Neural progenitor cell (in vitro differentiated cells): ENCODE results near the gene AFF4. TPM values are rescaled to one million over a fixed set of nuclear protein-coding genes. Genes with fewer than 3 reads are reported as not detected.

Experiments
- DNase-seq: peaks from one replicate; pipeline ENCODE4 v3.0.0-alpha.2; 2016; ENCODE audit warnings: low spot score
- H2AFZ ChIP-seq: fragments of 200-600 bp; sonication (generic); replicated peaks from 2 replicates; pipeline ENCODE4 v1.6.1; 2016; ENCODE audit warnings: antibody characterized with exemption
- H3F3A ChIP-seq: fragments of 200-600 bp; sonication (generic); 2 replicates; pipeline ENCODE4 v1.6.1; 2016; ENCODE audit warnings: antibody characterized with exemption, low read depth
- H3K27ac ChIP-seq: fragments of 200-600 bp; sonication (generic); 2 replicates; pipeline ENCODE4 v1.5.1; 2016; ENCODE audit warnings: mild to moderate bottlenecking
- H3K27me3 ChIP-seq: fragments of 200-600 bp; sonication (generic); 2 replicates; pipeline ENCODE4 v1.6.1; 2016; ENCODE audit warnings: mild to moderate bottlenecking, moderate library complexity
- H3K36me3 ChIP-seq: fragments of 200-600 bp; sonication (generic); 2 replicates; pipeline ENCODE4 v1.5.1; 2016
- H3K4me1 ChIP-seq: fragments of 200-600 bp; sonication (generic); 2 replicates; pipeline ENCODE4 v1.6.1; 2016; ENCODE audit warnings: mixed run types
- H3K4me2 ChIP-seq: fragments of 200-600 bp; sonication (generic); 2 replicates; pipeline ENCODE4 v1.6.1; 2016
- H3K4me3 ChIP-seq: fragments of 200-600 bp; sonication (generic); 2 replicates; pipeline ENCODE4 v1.5.1; 2016
- H3K79me2 ChIP-seq: fragments of 200-600 bp; sonication (generic); 2 replicates; pipeline ENCODE4 v1.6.1; 2016; ENCODE audit warnings: low read depth
- H3K9ac ChIP-seq: fragments of 200-600 bp; sonication (generic); 2 replicates; pipeline ENCODE4 v1.6.1; 2016
- H3K9me3 ChIP-seq: fragments of 200-600 bp; sonication (generic); 2 replicates; pipeline ENCODE4 v1.5.1; 2016; ENCODE audit warnings: low read depth
- H4K20me1 ChIP-seq: fragments of 200-600 bp; sonication (generic); 2 replicates; pipeline ENCODE4 v1.6.1; 2016; ENCODE audit warnings: low read depth
- H3K27ac Mint-ChIP-seq: 3 replicates; pipeline ENCODE4 v1.8.0; 2021; ENCODE audit warnings: mixed read lengths
- H3K27me3 Mint-ChIP-seq: 2 replicates; pipeline ENCODE4 v1.8.0; 2022; ENCODE audit warnings: low read depth, mild to moderate bottlenecking, inconsistent platforms, moderate library complexity, mixed read lengths; ENCODE audit not compliant: insufficient read depth
- H3K36me3 Mint-ChIP-seq: 3 replicates; pipeline ENCODE4 v1.8.0; 2021; ENCODE audit warnings: mixed read lengths
- H3K4me1 Mint-ChIP-seq: 3 replicates; pipeline ENCODE4 v1.8.0; 2021; ENCODE audit warnings: mixed read lengths
- H3K4me3 Mint-ChIP-seq: 3 replicates; pipeline ENCODE4 v1.8.0; 2021; ENCODE audit warnings: mild to moderate bottlenecking, moderate library complexity, mixed read lengths
- H3K9me3 Mint-ChIP-seq: 3 replicates; pipeline ENCODE4 v1.8.0; 2020; ENCODE audit warnings: mixed read lengths
- EZH2 ChIP-seq: fragments of 200-600 bp; sonication (generic); IDR thresholded peaks from 2 replicates; pipeline ENCODE4 v1.6.1; 2017; ENCODE audit warnings: antibody characterized with exemption, mild to moderate bottlenecking, moderate library complexity
- EZH2phosphoT487 ChIP-seq: fragments of 200-600 bp; sonication (generic); IDR thresholded peaks from 2 replicates; pipeline ENCODE4 v1.6.1; 2017; ENCODE audit warnings: antibody characterized with exemption
- total RNA-seq: library from RNA; depleted of rRNA; stranded (reverse); fragments of >200 nt; gene quantifications from 2 replicates; pipeline ENCODE4 v1.2.3, GENCODE V29; 2015; ENCODE audit warnings: low replicate concordance
- TF ChIP-seq, protein P1 (sequence below): fragments of 200-600 bp; sonication (generic); IDR thresholded peaks from 2 replicates; pipeline ENCODE4 v1.5.1; 2017; ENCODE audit warnings: antibody characterized with exemption, mild to moderate bottlenecking

The AFF4 gene
- total RNA-seq, 1 donor from 2014 or later: 63.6 TPM

DNA sequence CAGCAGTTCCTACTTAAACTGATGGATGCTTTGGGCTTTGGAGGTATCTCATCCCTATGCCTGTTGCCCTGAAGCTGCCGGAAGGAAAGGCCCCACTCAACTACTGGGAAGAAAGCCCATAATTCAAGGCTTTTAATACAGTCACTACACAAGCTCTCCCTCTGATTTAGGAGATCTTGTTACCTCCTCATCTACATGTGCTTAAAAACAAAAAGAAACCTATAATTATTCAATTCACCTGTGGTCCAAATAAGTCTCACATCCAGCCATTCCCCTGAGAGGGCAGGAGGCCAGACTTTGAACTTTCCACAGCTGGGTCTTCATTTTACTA is 90.7 kb downstream of the AFF4 start:
- TF ChIP-seq, protein P1, sequence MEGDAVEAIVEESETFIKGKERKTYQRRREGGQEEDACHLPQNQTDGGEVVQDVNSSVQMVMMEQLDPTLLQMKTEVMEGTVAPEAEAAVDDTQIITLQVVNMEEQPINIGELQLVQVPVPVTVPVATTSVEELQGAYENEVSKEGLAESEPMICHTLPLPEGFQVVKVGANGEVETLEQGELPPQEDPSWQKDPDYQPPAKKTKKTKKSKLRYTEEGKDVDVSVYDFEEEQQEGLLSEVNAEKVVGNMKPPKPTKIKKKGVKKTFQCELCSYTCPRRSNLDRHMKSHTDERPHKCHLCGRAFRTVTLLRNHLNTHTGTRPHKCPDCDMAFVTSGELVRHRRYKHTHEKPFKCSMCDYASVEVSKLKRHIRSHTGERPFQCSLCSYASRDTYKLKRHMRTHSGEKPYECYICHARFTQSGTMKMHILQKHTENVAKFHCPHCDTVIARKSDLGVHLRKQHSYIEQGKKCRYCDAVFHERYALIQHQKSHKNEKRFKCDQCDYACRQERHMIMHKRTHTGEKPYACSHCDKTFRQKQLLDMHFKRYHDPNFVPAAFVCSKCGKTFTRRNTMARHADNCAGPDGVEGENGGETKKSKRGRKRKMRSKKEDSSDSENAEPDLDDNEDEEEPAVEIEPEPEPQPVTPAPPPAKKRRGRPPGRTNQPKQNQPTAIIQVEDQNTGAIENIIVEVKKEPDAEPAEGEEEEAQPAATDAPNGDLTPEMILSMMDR: no peak
- TF ChIP-seq EZH2phosphoT487 (no peak), EZH2 (no peak)
- no peak overlapping the region for H2AFZ ChIP-seq
- Mint-ChIP-seq H3K4me3 (no peak overlapping the region), H3K36me3 (peaks cover 12% of the 10 kb centered on the region), H3K27me3 (no peaks in the 10 kb centered on the region), H3K9me3 (no peaks in the 10 kb centered on the region), H3K27ac (no peak overlapping the region), H3K4me1 (peaks cover 2% of the 10 kb centered on the region)
- H3K79me2 ChIP-seq: peaks cover 5% of the 10 kb centered on the region
- no peaks in the 10 kb centered on the region for H3K27me3 ChIP-seq
- H3K4me2 ChIP-seq: no peak overlapping the region
- DNase-seq: no peak
- no peak overlapping the region for H3K27ac ChIP-seq
- H4K20me1 ChIP-seq: peaks cover 4% of the 10 kb centered on the region
- peaks cover 33% of the 10 kb centered on the region for H3F3A ChIP-seq
- no peaks in the 10 kb centered on the region for H3K36me3 ChIP-seq
- no peaks in the 10 kb centered on the region for H3K9me3 ChIP-seq
- H3K4me3 ChIP-seq: no peak overlapping the region
- no peak overlapping the region for H3K9ac ChIP-seq
- no peaks in the 10 kb centered on the region for H3K4me1 ChIP-seq

DNA sequence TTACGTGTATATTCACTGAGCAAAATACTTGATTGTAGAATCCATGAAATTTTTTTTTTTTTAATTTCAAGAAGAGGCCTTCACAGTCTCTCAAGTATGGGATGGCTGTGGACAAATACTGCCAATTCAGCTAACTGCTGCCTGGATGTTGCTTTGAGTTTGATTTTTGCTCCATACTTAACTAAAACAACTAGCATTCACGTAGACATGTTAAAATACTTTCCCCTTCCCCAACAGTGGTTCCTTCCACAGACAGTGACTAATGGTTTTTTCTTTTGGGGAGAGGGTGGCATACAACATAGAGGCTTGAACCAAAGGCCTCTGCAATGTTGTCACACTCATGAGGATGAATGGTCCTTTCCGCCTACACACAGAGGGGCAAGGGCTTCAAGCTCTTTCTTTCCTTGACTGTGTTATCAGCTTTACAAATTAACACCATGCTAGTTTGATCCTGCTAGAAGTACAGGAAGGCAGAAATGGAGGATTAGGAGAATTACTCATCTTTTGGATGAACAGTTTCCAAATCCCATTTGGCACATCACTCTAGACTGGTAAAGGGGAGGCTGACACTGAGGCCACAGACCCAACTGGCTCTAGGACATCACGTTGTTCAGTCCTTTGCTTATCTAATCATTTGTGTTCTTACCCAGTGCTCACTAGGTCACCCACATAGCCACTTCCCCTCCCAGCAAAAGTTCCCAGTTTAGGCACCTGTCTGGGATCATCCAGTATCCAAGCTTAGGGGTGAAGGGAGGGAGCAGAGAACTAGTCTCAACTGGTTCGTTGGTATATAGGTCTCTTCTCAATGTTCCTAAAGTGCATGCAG is 91.8 kb downstream of the AFF4 start:
- no peaks in the 10 kb centered on the region for H3K9me3 Mint-ChIP-seq
- Histone ChIP-seq H3K27me3 (no peaks in the 10 kb centered on the region), H3K79me2 (peaks cover 16% of the 10 kb centered on the region), H3K4me1 (peaks cover 4% of the 10 kb centered on the region), H3K27ac (no peak overlapping the region), H3K4me3 (no peak overlapping the region), H4K20me1 (peaks cover 13% of the 10 kb centered on the region), H3K4me2 (no peak overlapping the region), H3K36me3 (no peaks in the 10 kb centered on the region), H3F3A (peaks cover 33% of the 10 kb centered on the region), H2AFZ (no peak overlapping the region), H3K9me3 (no peaks in the 10 kb centered on the region), H3K9ac (no peak overlapping the region)
- peaks cover 10% of the 10 kb centered on the region for H3K4me1 Mint-ChIP-seq
- TF ChIP-seq EZH2 (no peak), EZH2phosphoT487 (no peak)
- TF ChIP-seq, protein P1: no peak
- DNase-seq: no peak
- no peaks in the 10 kb centered on the region for H3K27me3 Mint-ChIP-seq
- H3K27ac Mint-ChIP-seq: no peak overlapping the region
- peaks cover 12% of the 10 kb centered on the region for H3K36me3 Mint-ChIP-seq
- no peak overlapping the region for H3K4me3 Mint-ChIP-seq

DNA sequence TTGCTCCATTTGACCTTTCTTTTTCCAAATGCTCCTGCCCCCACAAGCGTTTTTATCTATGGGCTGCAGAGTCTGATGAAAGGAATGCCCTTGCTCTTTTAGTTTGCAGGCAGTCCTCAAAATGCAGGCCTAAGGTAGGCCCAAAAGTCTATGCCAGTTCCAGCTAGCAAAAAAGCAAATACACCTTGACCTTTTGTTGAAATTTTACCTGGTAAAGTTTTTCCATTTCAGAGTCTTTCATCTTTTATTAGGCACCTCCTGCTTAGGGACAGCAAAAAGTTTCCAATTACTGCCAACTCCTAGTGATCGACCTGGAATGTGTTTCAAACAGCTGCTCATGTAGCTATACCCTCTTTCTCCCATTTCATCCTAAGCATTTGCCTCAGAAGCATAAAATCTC is 92.6 kb downstream of the AFF4 start:
- DNase-seq: no peak
- Histone ChIP-seq H4K20me1 (peaks cover 13% of the 10 kb centered on the region), H3K79me2 (peaks cover 19% of the 10 kb centered on the region), H3K4me3 (no peak overlapping the region), H3K4me2 (no peak overlapping the region), H3K27ac (peak overlapping the region; percentile 9), H3K9ac (no peak overlapping the region), H3K9me3 (no peaks in the 10 kb centered on the region), H3K27me3 (no peaks in the 10 kb centered on the region), H3K36me3 (no peaks in the 10 kb centered on the region), H2AFZ (no peak overlapping the region), H3F3A (peaks cover 37% of the 10 kb centered on the region), H3K4me1 (peaks cover 6% of the 10 kb centered on the region)
- Mint-ChIP-seq H3K27ac (no peak overlapping the region), H3K9me3 (no peaks in the 10 kb centered on the region), H3K36me3 (peaks cover 12% of the 10 kb centered on the region), H3K4me3 (no peak overlapping the region), H3K27me3 (no peaks in the 10 kb centered on the region), H3K4me1 (peaks cover 16% of the 10 kb centered on the region)
- TF ChIP-seq EZH2phosphoT487: no peak
- TF ChIP-seq, protein P1: no peak
- TF ChIP-seq EZH2: no peak
